ENCODE results near the gene KLF4. TPM values are rescaled to one million over a fixed set of nuclear protein-coding genes. Genes with fewer than 3 reads are reported as not detected.
"Not testable (repeated sequence)": the region's sequence is repeated elsewhere in the genome, so short reads cannot be mapped to it uniquely, and the experiment has no call there.

Gene KLF4
- total and polyA plus RNA-seq, 4 donors, result 23.3 to 80.7 (median 68.0) TPM

- Histone ChIP-seq H3K9me3 (ENCODE audit: control insufficient read depth in 4 of 4, insufficient read depth in 3 of 4, low read length in 3 of 4) (no peaks in the 10 kb centered on the region), H3K4me3 (no peak overlapping the region), H3K27ac (ENCODE audit: low read depth in 1 of 2, low read length in 1 of 2) (no peak overlapping the region), H3K9ac (ENCODE audit: insufficient read depth in 1 of 2, low read length in 2 of 2) (no peak overlapping the region), H3K36me3 (ENCODE audit: control insufficient read depth in 4 of 4, insufficient read depth in 4 of 4, low read length in 4 of 4) (no peaks in the 10 kb centered on the region), H3K27me3 (ENCODE audit: control insufficient read depth in 3 of 3, insufficient read depth in 3 of 3, low read length in 2 of 3) (no peaks in the 10 kb centered on the region), H3K4me1 (ENCODE audit: control insufficient read depth in 5 of 5, insufficient read depth in 5 of 5, low read length in 5 of 5) (peaks cover 0 to 2% (median 0%) of the 10 kb centered on the region in 5 donors)
- no peak for TF ChIP-seq CTCF (IDR thresholded peaks at IDR 0.05; ENCODE audit: control extremely low read depth, extremely low read depth)
- WGBS, 2 donors, result 94 to 95% methylated on average over 3 of the region's 3 CpGs
- DNase-seq, result no peak
- no peak for ATAC-seq (ENCODE audit: insufficient read depth, low FRiP score)
Observed at GRCh38 chr9:107502464-107502863, 12.9 kb upstream of the KLF4 start.

- ATAC-seq (ENCODE audit: insufficient read depth, low FRiP score); H3K36me3 ChIP-seq (ENCODE audit: control insufficient read depth in 4 of 4, insufficient read depth in 4 of 4, low read length in 4 of 4); DNase-seq; H3K4me3 ChIP-seq; H3K4me1 ChIP-seq (ENCODE audit: control insufficient read depth in 5 of 5, insufficient read depth in 5 of 5, low read length in 5 of 5); H3K9ac ChIP-seq (ENCODE audit: insufficient read depth in 1 of 2, low read length in 2 of 2); H3K27me3 ChIP-seq (ENCODE audit: control insufficient read depth in 3 of 3, insufficient read depth in 3 of 3, low read length in 2 of 3); H3K9me3 ChIP-seq (ENCODE audit: control insufficient read depth in 4 of 4, insufficient read depth in 3 of 4, low read length in 3 of 4); H3K27ac ChIP-seq (ENCODE audit: low read depth in 1 of 2, low read length in 1 of 2): not testable (repeated sequence)
- 94 to 96% methylated on average over 17 of the region's 17 CpGs for WGBS, 2 donors
Observed at GRCh38 chr9:107500421-107501200, 11.0 kb upstream of the KLF4 start.

GRCh38 chr9:107496976-107497375 is 7.4 kb upstream of the KLF4 start:
- ATAC-seq (ENCODE audit: insufficient read depth, low FRiP score), result no peak
- no peak for DNase-seq
- Histone ChIP-seq H3K9ac (ENCODE audit: insufficient read depth in 1 of 2, low read length in 2 of 2) (no peak overlapping the region), H3K27ac (ENCODE audit: low read depth in 1 of 2, low read length in 1 of 2) (no peak overlapping the region), H3K36me3 (ENCODE audit: control insufficient read depth in 4 of 4, insufficient read depth in 4 of 4, low read length in 4 of 4) (no peaks in the 10 kb centered on the region), H3K9me3 (ENCODE audit: control insufficient read depth in 4 of 4, insufficient read depth in 3 of 4, low read length in 3 of 4) (no peaks in the 10 kb centered on the region), H3K27me3 (ENCODE audit: control insufficient read depth in 3 of 3, insufficient read depth in 3 of 3, low read length in 2 of 3) (no peaks in the 10 kb centered on the region), H3K4me1 (ENCODE audit: control insufficient read depth in 5 of 5, insufficient read depth in 5 of 5, low read length in 5 of 5) (peaks cover 0 to 8% (median 1%) of the 10 kb centered on the region in 5 donors), H3K4me3 (no peak overlapping the region)
- 17 to 25% methylated on average over 2 of the region's 2 CpGs for WGBS, 2 donors
- TF ChIP-seq CTCF (IDR thresholded peaks at IDR 0.05; ENCODE audit: control extremely low read depth, extremely low read depth), result no peak

GRCh38 chr9:107492381-107492970 is 2.9 kb upstream of the KLF4 start:
- 45 to 53% methylated on average over 4 of the region's 4 CpGs for WGBS, 2 donors
- Histone ChIP-seq H3K27ac (ENCODE audit: low read depth in 1 of 2, low read length in 1 of 2) (no peak overlapping the region), H3K9ac (ENCODE audit: insufficient read depth in 1 of 2, low read length in 2 of 2) (no peak overlapping the region), H3K27me3 (ENCODE audit: control insufficient read depth in 3 of 3, insufficient read depth in 3 of 3, low read length in 2 of 3) (no peaks in the 10 kb centered on the region), H3K36me3 (ENCODE audit: control insufficient read depth in 4 of 4, insufficient read depth in 4 of 4, low read length in 4 of 4) (peaks cover 0 to 7% (median 0%) of the 10 kb centered on the region in 4 donors), H3K4me3 (no peak overlapping the region), H3K4me1 (ENCODE audit: control insufficient read depth in 5 of 5, insufficient read depth in 5 of 5, low read length in 5 of 5) (peaks cover 0 to 33% (median 4%) of the 10 kb centered on the region in 5 donors), H3K9me3 (ENCODE audit: control insufficient read depth in 4 of 4, insufficient read depth in 3 of 4, low read length in 3 of 4) (peaks cover 0 to 3% (median 0%) of the 10 kb centered on the region in 4 donors)
- no peak for ATAC-seq (ENCODE audit: insufficient read depth, low FRiP score)
- TF ChIP-seq CTCF (IDR thresholded peaks at IDR 0.05; ENCODE audit: control extremely low read depth, extremely low read depth), result no peak
- peak in 2 of 3 donors; percentile 35 to 46 for DNase-seq
